Measurements from ENCODE around the gene CEP131.

DNA sequence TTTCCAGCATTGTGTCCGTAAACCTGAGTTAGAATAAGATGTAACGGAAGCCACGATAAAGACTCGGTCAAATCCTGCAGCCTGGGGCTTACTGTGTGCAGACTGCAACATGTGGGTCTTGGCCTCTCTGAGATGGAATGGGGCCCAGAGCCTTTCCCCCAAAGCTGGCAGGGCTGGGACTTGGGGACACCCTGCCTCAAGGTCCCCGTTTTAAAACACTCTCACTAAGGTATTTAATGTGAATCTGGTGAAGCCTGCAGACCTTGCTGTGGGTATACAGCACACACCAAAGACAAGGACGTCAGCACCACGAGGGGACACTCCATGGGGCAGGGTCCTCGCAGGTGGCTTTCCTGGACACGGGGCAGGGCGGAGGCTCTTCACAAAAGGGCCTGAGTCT, 18.4 kb upstream of the CEP131 start:
- TF ChIP-seq EZH2 (IDR thresholded peaks at IDR 0.05; ENCODE audit: borderline replicate concordance, insufficient read depth, low read length, poor library complexity, severe bottlenecking) = no peak
- TF ChIP-seq, protein P1, sequence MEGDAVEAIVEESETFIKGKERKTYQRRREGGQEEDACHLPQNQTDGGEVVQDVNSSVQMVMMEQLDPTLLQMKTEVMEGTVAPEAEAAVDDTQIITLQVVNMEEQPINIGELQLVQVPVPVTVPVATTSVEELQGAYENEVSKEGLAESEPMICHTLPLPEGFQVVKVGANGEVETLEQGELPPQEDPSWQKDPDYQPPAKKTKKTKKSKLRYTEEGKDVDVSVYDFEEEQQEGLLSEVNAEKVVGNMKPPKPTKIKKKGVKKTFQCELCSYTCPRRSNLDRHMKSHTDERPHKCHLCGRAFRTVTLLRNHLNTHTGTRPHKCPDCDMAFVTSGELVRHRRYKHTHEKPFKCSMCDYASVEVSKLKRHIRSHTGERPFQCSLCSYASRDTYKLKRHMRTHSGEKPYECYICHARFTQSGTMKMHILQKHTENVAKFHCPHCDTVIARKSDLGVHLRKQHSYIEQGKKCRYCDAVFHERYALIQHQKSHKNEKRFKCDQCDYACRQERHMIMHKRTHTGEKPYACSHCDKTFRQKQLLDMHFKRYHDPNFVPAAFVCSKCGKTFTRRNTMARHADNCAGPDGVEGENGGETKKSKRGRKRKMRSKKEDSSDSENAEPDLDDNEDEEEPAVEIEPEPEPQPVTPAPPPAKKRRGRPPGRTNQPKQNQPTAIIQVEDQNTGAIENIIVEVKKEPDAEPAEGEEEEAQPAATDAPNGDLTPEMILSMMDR (IDR thresholded peaks at IDR 0.05; ENCODE audit: poor library complexity, severe bottlenecking) = no peak
- TF ChIP-seq, protein P2, sequence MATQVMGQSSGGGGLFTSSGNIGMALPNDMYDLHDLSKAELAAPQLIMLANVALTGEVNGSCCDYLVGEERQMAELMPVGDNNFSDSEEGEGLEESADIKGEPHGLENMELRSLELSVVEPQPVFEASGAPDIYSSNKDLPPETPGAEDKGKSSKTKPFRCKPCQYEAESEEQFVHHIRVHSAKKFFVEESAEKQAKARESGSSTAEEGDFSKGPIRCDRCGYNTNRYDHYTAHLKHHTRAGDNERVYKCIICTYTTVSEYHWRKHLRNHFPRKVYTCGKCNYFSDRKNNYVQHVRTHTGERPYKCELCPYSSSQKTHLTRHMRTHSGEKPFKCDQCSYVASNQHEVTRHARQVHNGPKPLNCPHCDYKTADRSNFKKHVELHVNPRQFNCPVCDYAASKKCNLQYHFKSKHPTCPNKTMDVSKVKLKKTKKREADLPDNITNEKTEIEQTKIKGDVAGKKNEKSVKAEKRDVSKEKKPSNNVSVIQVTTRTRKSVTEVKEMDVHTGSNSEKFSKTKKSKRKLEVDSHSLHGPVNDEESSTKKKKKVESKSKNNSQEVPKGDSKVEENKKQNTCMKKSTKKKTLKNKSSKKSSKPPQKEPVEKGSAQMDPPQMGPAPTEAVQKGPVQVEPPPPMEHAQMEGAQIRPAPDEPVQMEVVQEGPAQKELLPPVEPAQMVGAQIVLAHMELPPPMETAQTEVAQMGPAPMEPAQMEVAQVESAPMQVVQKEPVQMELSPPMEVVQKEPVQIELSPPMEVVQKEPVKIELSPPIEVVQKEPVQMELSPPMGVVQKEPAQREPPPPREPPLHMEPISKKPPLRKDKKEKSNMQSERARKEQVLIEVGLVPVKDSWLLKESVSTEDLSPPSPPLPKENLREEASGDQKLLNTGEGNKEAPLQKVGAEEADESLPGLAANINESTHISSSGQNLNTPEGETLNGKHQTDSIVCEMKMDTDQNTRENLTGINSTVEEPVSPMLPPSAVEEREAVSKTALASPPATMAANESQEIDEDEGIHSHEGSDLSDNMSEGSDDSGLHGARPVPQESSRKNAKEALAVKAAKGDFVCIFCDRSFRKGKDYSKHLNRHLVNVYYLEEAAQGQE (IDR thresholded peaks at IDR 0.05; ENCODE audit: borderline replicate concordance) = no peak
- TF ChIP-seq TAF1 (IDR thresholded peaks at IDR 0.05; ENCODE audit: low read depth) = no peak
